ENCODE results near the gene ZNF142. TPM values are rescaled to one million over a fixed set of nuclear protein-coding genes. Genes with fewer than 3 reads are reported as not detected.

The ZNF142 gene
- polyA plus RNA-seq (ENCODE audit: insufficient read length in 10 of 10): 10 to 100 TPM; 11.2 to 13.9 (median 12.3) TPM
- long read RNA-seq, donor 1: 0 reads
- long read RNA-seq, donor 2: 0 reads
- long read RNA-seq, donor 3: 0 reads
- long read RNA-seq, donor 4: 0 reads
- long read RNA-seq, donor 5, partial matches to known transcripts: 5 of 5 reads
- long read RNA-seq, donor 5, other reads (novel, unspliced or antisense): 0 of 5 reads
- long read RNA-seq, donor 6: 0 reads
- long read RNA-seq, donor 7: 0 reads
- long read RNA-seq, donor 8: 0 reads
- long read RNA-seq, donor 9: 0 reads

- DNase-seq: peak; percentile 86 to 96 (median 90)
These were observed at the start of gene ZNF142, which contains the start of gene BCS1L for GRCh38 chr2:218659258-218659987. Gene ZNF142, minus strand, starts transcription at chr2:218659623. Its CDS starts 3,194 bp downstream, at chr2:218656429. Gene BCS1L, plus strand, starts transcription at chr2:218659683. Its CDS starts 1,305 bp downstream, at chr2:218660988.

GRCh38 chr2:218708086-218708485 lies 48.7 kb upstream of the ZNF142 start:
- DNase-seq: no peak

- DNase-seq: no peak
These were observed 43.9 kb upstream of the ZNF142 start for GRCh38 chr2:218703341-218703740.

GRCh38 chr2:218701806-218702205 lies 42.4 kb upstream of the ZNF142 start:
- no peak for DNase-seq

GRCh38 chr2:218698885-218699284 lies 39.5 kb upstream of the ZNF142 start:
- no peak for DNase-seq

- DNase-seq: no peak
These were observed 35.2 kb upstream of the ZNF142 start for GRCh38 chr2:218694405-218695145.

- peak in 2 of 3 donors; percentile 29 to 44 for DNase-seq
These were observed 31.8 kb upstream of the ZNF142 start for GRCh38 chr2:218691234-218691633.

- peak; percentile 58 to 86 (median 83) for DNase-seq
These were observed 28.1 kb upstream of the ZNF142 start for GRCh38 chr2:218687400-218688060.

GRCh38 chr2:218680061-218680460 lies 20.6 kb upstream of the ZNF142 start:
- DNase-seq: no peak

GRCh38 chr2:218679119-218679518 lies 19.7 kb upstream of the ZNF142 start:
- no peak for DNase-seq

GRCh38 chr2:218671654-218672566 lies 12.5 kb upstream of the ZNF142 start, which contains the start of the genes RNF25 and STK36:
Gene RNF25, minus strand, starts transcription at chr2:218672002. Its CDS starts 32 bp downstream, at chr2:218671970.
Gene STK36, plus strand, starts transcription at chr2:218672086. Its CDS starts 744 bp downstream, at chr2:218672830.
- DNase-seq: peak; percentile 89 to 96 (median 91)

- DNase-seq: no peak
These were observed 11.8 kb upstream of the ZNF142 start for GRCh38 chr2:218671097-218671653.

- DNase-seq: no peak
These were observed 5.2 kb upstream of the ZNF142 start for GRCh38 chr2:218664653-218665052.

- no peak for DNase-seq
These were observed 4.5 kb upstream of the ZNF142 start for GRCh38 chr2:218663901-218664300.

- DNase-seq: no peak
These were observed 3.4 kb upstream of the ZNF142 start for GRCh38 chr2:218662827-218663226.

GRCh38 chr2:218662377-218662776 lies 3.0 kb upstream of the ZNF142 start:
- DNase-seq: no peak

- no peak for DNase-seq
These were observed 550 bp upstream of the ZNF142 start for GRCh38 chr2:218659988-218660358.

- DNase-seq: peak; percentile 3 to 31 (median 8)
These were observed 659 bp downstream of the ZNF142 start for GRCh38 chr2:218658671-218659257.

GRCh38 chr2:218655751-218656150 lies 3.7 kb downstream of the ZNF142 start:
- peak in 1 of 3 donors; percentile 7 for DNase-seq

GRCh38 chr2:218648787-218649100 lies 10.7 kb downstream of the ZNF142 start:
- no peak for DNase-seq

Data from muscle of back (tissue), 13 donors.